K562 (cell line): ENCODE measurements around the gene COQ5. TPM values are rescaled to one million over a fixed set of nuclear protein-coding genes. Genes with fewer than 3 reads are reported as not detected.

Source experiments
- ARID1B ChIP-seq: fragments of 450-650 bp; IDR thresholded peaks from 2 replicates; pipeline ENCODE4 v1.6.1; 2016; ENCODE audit warnings: antibody characterized with exemption, mild to moderate bottlenecking, inconsistent platforms
- CHCHD3 ChIP-seq: fragments of 250-450 bp; sonication (Bioruptor Pico); IDR thresholded peaks from 2 replicates; pipeline ENCODE4 v2.1.2; 2022; ENCODE audit warnings: mild to moderate bottlenecking
- FOXM1 ChIP-seq, 2 experiments: fragments of 450-650 bp in 1 of 2; sonication (generic) in 1 of 2; formaldehyde crosslinking in 1 of 2; IDR thresholded peaks; 2 replicates each; pipeline versions ENCODE4 v1.6.1 to v1.9.0; 2017 to 2022; ENCODE audit warnings: low read depth in 2 of 2, mild to moderate bottlenecking in 2 of 2, missing genetic modification reagents in 1 of 2, moderate library complexity in 1 of 2
- MCM2 ChIP-seq: fragments of 450-650 bp; IDR thresholded peaks from 2 replicates; pipeline ENCODE4 v1.6.1; 2017; ENCODE audit warnings: low read depth, mild to moderate bottlenecking
- MECOM ChIP-seq: fragments of 250-450 bp; sonication (Bioruptor Pico); IDR thresholded peaks from 2 replicates; pipeline ENCODE4 v1.8.0; 2022; ENCODE audit warnings: inconsistent platforms
- PHF21A ChIP-seq: fragments of 450-650 bp; IDR thresholded peaks from 2 replicates; pipeline ENCODE4 v1.6.1; 2017; ENCODE audit warnings: low read depth, borderline replicate concordance
- POLR2G ChIP-seq: fragments of 200-400 bp; formaldehyde crosslinking; IDR thresholded peaks from 2 replicates; pipeline ENCODE4 v1.6.1; 2017; ENCODE audit warnings: low read depth, mild to moderate bottlenecking, antibody characterized with exemption, low read length, moderate library complexity
- SAP30 ChIP-seq: fragments of 200-600 bp; sonication (generic); IDR thresholded peaks from 2 replicates; pipeline ENCODE4 v1.6.1; 2012; ENCODE audit warnings: borderline replicate concordance, low read depth, mild to moderate bottlenecking, moderate library complexity, low read length, control low read depth, inconsistent platforms; ENCODE audit not compliant: insufficient read depth, poor library complexity, severe bottlenecking
- SIRT6 ChIP-seq: IDR thresholded peaks from one replicate; pipeline ENCODE4 v1.6.1; 2012; ENCODE audit warnings: low read depth, mild to moderate bottlenecking, control low read depth, inconsistent platforms, low read length, moderate library complexity
- SRF ChIP-seq, 2 experiments: fragments of 250-450, 450-650 bp in 1 of 2; sonication (Bioruptor Pico) in 1 of 2; sonication (generic) in 1 of 2; formaldehyde crosslinking; IDR thresholded peaks; 2 replicates each; pipeline versions ENCODE4 v1.5.0 to v1.5.1; 2020 to 2022; ENCODE audit warnings: mild to moderate bottlenecking in 1 of 2, missing genetic modification reagents in 1 of 2
- TAF7 ChIP-seq: fragments of 450-650 bp; IDR thresholded peaks from 2 replicates; pipeline ENCODE4 v1.6.1; 2016; ENCODE audit warnings: missing genetic modification characterization, missing compliant biosample characterization
- TBL1XR1 ChIP-seq, 2 experiments: IDR thresholded peaks; 2 replicates each; pipeline ENCODE4 v1.6.1; 2012; ENCODE audit warnings: improper control_type of control experiment in 2 of 2, low read length in 2 of 2, mild to moderate bottlenecking in 1 of 2
- ZNF12 ChIP-seq: sonication (generic); formaldehyde crosslinking; IDR thresholded peaks from 2 replicates; pipeline ENCODE4 v1.4.0; 2020; ENCODE audit warnings: mild to moderate bottlenecking, missing genetic modification reagents
- ZNF217 ChIP-seq: sonication (generic); formaldehyde crosslinking; IDR thresholded peaks from 2 replicates; pipeline ENCODE4 v1.8.0; 2022; ENCODE audit warnings: mild to moderate bottlenecking, missing genetic modification reagents
- ZNF41 ChIP-seq: fragments of 250-450 bp; sonication (Bioruptor Pico); conservative IDR thresholded peaks from 2 replicates; pipeline ENCODE4 v1.4.0; 2020; ENCODE audit warnings: mild to moderate bottlenecking
- polyA plus RNA-seq, 8 experiments: library from polyadenylated mRNA; depleted of rRNA in 4 of 8; stranded (reverse) in 5 of 8; unstranded in 3 of 8; fragments of >200 nt; fragmentation: Nextera tagmentation in 2 of 8; fragmentation: Illumina TruSeq in 1 of 8; extraction: Ambion mirVana in 2 of 8; extraction: Trizol in 1 of 8; gene quantifications; 2 replicates each; pipeline versions ENCODE4 v1.2.1 to v1.2.3, GENCODE V29; 2011 to 2014; ENCODE audit warnings: inconsistent platforms in 1 of 8, missing spikeins in 1 of 8
- total RNA-seq, 7 experiments: library from RNA; depleted of rRNA in 6 of 7; stranded (reverse); fragments of >200 nt in 6 of 7; fragmentation: Illumina TruSeq in 2 of 7; extraction: Trizol in 2 of 7; gene quantifications; 2 replicates each; pipeline versions ENCODE4 v1.2.1 to v1.2.3, GENCODE V29; 2011 to 2021; ENCODE audit warnings: low replicate concordance in 1 of 7
- TF ChIP-seq, protein P1 (sequence below): fragments of 250-450 bp; sonication (Bioruptor Pico); IDR thresholded peaks from 2 replicates; pipeline ENCODE4 v1.6.1; 2021; ENCODE audit warnings: mild to moderate bottlenecking
- TF ChIP-seq, protein P2 (sequence below): fragments of 200-800 bp; sonication (Bioruptor generic); IDR thresholded peaks from 2 replicates; pipeline ENCODE4 v1.6.1; 2016; ENCODE audit warnings: missing genetic modification characterization, missing compliant biosample characterization
- TF ChIP-seq, protein P3 (sequence below): fragments of 250-450 bp; sonication (Bioruptor Pico); IDR thresholded peaks from 2 replicates; pipeline ENCODE4 v1.4.0; 2020
- TF ChIP-seq, protein P4 (sequence below): sonication (generic); formaldehyde crosslinking; IDR thresholded peaks from 2 replicates; pipeline ENCODE4 v1.8.1; 2022; ENCODE audit warnings: missing genetic modification reagents

Gene COQ5
- total and polyA plus RNA-seq, 9 of the 15 experiments (the other 6 are each of a cell fraction or from before 2014, with no cell fraction given): 19.2 to 59.7 (median 30.4) TPM

DNA sequence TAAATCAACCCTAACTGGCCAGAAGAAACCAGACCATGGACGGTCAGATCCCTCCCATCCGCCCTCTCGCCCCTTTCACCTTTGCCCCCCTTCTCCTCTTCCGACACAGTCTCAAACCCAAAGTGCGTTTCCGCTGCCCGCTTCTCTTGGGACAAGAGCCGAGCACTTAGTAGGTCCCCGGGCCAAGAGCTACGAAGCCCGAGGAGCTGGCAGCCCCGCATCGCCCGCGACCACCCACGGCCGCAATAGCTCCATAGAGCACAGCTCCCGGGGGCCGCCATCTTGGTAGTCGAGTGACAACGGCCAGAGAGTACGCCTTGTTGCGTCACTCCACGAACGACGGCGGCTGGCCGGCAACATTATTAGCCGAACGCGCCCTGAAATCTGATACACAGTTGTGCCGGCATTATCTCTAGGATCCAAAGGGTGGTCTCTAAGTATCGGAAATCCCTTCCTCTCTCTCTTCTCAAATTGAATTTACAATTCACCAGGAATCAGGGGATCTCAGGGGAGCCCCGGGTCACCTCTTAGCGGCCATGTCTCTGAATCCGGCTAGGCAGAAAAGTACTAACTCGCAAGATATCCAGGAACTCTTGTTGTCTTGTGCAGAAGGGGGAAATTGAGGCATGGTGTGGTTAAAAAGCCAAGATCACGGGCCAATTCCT is at the start of gene COQ5 (continued):
- peak in 1 of 2 experiments; percentile 13; a peak in 1 of 4 replicates for TF ChIP-seq TBL1XR1 (IDR thresholded peaks at IDR 0.05; ENCODE audit: low read length in 2 of 2)
- no peak for TF ChIP-seq MCM2
- TF ChIP-seq, protein P1, sequence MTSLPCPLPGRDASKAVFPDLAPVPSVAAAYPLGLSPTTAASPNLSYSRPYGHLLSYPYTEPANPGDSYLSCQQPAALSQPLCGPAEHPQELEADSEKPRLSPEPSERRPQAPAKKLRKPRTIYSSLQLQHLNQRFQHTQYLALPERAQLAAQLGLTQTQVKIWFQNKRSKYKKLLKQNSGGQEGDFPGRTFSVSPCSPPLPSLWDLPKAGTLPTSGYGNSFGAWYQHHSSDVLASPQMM: no peak
- no peak for TF ChIP-seq ZNF12
- TF ChIP-seq, protein P2, sequence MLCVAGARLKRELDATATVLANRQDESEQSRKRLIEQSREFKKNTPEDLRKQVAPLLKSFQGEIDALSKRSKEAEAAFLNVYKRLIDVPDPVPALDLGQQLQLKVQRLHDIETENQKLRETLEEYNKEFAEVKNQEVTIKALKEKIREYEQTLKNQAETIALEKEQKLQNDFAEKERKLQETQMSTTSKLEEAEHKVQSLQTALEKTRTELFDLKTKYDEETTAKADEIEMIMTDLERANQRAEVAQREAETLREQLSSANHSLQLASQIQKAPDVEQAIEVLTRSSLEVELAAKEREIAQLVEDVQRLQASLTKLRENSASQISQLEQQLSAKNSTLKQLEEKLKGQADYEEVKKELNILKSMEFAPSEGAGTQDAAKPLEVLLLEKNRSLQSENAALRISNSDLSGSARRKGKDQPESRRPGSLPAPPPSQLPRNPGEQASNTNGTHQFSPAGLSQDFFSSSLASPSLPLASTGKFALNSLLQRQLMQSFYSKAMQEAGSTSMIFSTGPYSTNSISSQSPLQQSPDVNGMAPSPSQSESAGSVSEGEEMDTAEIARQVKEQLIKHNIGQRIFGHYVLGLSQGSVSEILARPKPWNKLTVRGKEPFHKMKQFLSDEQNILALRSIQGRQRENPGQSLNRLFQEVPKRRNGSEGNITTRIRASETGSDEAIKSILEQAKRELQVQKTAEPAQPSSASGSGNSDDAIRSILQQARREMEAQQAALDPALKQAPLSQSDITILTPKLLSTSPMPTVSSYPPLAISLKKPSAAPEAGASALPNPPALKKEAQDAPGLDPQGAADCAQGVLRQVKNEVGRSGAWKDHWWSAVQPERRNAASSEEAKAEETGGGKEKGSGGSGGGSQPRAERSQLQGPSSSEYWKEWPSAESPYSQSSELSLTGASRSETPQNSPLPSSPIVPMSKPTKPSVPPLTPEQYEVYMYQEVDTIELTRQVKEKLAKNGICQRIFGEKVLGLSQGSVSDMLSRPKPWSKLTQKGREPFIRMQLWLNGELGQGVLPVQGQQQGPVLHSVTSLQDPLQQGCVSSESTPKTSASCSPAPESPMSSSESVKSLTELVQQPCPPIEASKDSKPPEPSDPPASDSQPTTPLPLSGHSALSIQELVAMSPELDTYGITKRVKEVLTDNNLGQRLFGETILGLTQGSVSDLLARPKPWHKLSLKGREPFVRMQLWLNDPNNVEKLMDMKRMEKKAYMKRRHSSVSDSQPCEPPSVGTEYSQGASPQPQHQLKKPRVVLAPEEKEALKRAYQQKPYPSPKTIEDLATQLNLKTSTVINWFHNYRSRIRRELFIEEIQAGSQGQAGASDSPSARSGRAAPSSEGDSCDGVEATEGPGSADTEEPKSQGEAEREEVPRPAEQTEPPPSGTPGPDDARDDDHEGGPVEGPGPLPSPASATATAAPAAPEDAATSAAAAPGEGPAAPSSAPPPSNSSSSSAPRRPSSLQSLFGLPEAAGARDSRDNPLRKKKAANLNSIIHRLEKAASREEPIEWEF (CRISPR knock-in tag): no peak
- peak; percentile 62 for TF ChIP-seq SAP30
- TF ChIP-seq SIRT6: no peak
- no peak for TF ChIP-seq ZNF217 (CRISPR knock-in tag)
- peak; percentile 99 for TF ChIP-seq TAF7 (tag)
- TF ChIP-seq ARID1B: peak; percentile 60; the same call in 1 of the 2 replicates
- TF ChIP-seq CHCHD3: no peak
- peak; percentile 98 for TF ChIP-seq POLR2G
- no peak for TF ChIP-seq ZNF41 (CRISPR knock-in tag)
- no peak for TF ChIP-seq MECOM
- TF ChIP-seq, protein P3, sequence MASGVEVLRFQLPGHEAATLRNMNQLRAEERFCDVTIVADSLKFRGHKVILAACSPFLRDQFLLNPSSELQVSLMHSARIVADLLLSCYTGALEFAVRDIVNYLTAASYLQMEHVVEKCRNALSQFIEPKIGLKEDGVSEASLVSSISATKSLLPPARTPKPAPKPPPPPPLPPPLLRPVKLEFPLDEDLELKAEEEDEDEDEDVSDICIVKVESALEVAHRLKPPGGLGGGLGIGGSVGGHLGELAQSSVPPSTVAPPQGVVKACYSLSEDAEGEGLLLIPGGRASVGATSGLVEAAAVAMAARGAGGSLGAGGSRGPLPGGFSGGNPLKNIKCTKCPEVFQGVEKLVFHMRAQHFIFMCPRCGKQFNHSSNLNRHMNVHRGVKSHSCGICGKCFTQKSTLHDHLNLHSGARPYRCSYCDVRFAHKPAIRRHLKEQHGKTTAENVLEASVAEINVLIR (CRISPR knock-in tag): peak; percentile 87
- TF ChIP-seq FOXM1 (IDR thresholded peaks at IDR 0.05; ENCODE audit: low read depth): no peak
- no peak for TF ChIP-seq FOXM1 (CRISPR knock-in tag; IDR thresholded peaks at IDR 0.05; ENCODE audit: low read depth)
- TF ChIP-seq, protein P4, sequence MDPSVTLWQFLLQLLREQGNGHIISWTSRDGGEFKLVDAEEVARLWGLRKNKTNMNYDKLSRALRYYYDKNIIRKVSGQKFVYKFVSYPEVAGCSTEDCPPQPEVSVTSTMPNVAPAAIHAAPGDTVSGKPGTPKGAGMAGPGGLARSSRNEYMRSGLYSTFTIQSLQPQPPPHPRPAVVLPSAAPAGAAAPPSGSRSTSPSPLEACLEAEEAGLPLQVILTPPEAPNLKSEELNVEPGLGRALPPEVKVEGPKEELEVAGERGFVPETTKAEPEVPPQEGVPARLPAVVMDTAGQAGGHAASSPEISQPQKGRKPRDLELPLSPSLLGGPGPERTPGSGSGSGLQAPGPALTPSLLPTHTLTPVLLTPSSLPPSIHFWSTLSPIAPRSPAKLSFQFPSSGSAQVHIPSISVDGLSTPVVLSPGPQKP (CRISPR knock-in tag): no peak
- peak; percentile 15; the same call in 1 of the 2 replicates for TF ChIP-seq PHF21A
- TF ChIP-seq SRF (CRISPR knock-in tag; IDR thresholded peaks at IDR 0.05): no peak
